HEK293T (cell line): ENCODE measurements around the gene SORD.

Source experiments
- CTCF ChIA-PET: fragments of 350-600 bp; formaldehyde crosslinking; extraction: SDS; loops from one replicate; lab custom pipeline; 2021; ENCODE audit warnings: antibody characterized with exemption, inconsistent platforms; lab: Yijun Ruan, JAX
- POLR2A ChIA-PET: fragments of 350-600 bp; formaldehyde crosslinking; extraction: SDS; loops from one replicate; lab custom pipeline; 2020; ENCODE audit warnings: antibody characterized with exemption, inconsistent platforms; lab: Yijun Ruan, JAX
- DNase-seq: peaks from one replicate; pipeline ENCODE4 v3.0.0; 2012; ENCODE audit warnings: mixed read lengths; ENCODE audit errors: extremely low spot score
- ARNT ChIP-seq: fragments of 450-650 bp; IDR thresholded peaks from 2 replicates; pipeline ENCODE4 v1.6.1; 2017; ENCODE audit warnings: mild to moderate bottlenecking
- BHLHE40 ChIP-seq: fragments of 450-650 bp; IDR thresholded peaks from 2 replicates; pipeline ENCODE4 v1.6.1; 2016; ENCODE audit warnings: mild to moderate bottlenecking, moderate library complexity, borderline replicate concordance
- CTBP1 ChIP-seq: fragments of 450-650 bp; IDR thresholded peaks from 2 replicates; pipeline ENCODE4 v1.6.1; 2016; ENCODE audit warnings: borderline replicate concordance
- ELF4 ChIP-seq: fragments of 450-650 bp; IDR thresholded peaks from 2 replicates; pipeline ENCODE4 v1.6.1; 2017; ENCODE audit warnings: antibody characterized with exemption
- FOXA1 ChIP-seq: fragments of 450-650 bp; IDR thresholded peaks from 2 replicates; pipeline ENCODE4 v1.6.1; 2016; ENCODE audit warnings: mild to moderate bottlenecking
- FOXK2 ChIP-seq: fragments of 450-650 bp; IDR thresholded peaks from 2 replicates; pipeline ENCODE4 v1.6.1; 2016; ENCODE audit warnings: mild to moderate bottlenecking
- FOXM1 ChIP-seq: fragments of 450-650 bp; IDR thresholded peaks from 2 replicates; pipeline ENCODE4 v1.6.1; 2017; ENCODE audit warnings: mild to moderate bottlenecking, borderline replicate concordance
- HDGF ChIP-seq: fragments of 450-650 bp; IDR thresholded peaks from 2 replicates; pipeline ENCODE4 v1.6.1; 2017; ENCODE audit warnings: antibody characterized with exemption, borderline replicate concordance
- L3MBTL2 ChIP-seq: fragments of 450-650 bp; conservative IDR thresholded peaks from 2 replicates; pipeline ENCODE4 v1.6.1; 2016; ENCODE audit warnings: mild to moderate bottlenecking
- LEF1 ChIP-seq: fragments of 450-650 bp; IDR thresholded peaks from 2 replicates; pipeline ENCODE4 v1.6.1; 2017; ENCODE audit warnings: mild to moderate bottlenecking, borderline replicate concordance
- NFRKB ChIP-seq: fragments of 450-650 bp; IDR thresholded peaks from 2 replicates; pipeline ENCODE4 v1.6.1; 2016; ENCODE audit warnings: mild to moderate bottlenecking, moderate library complexity
- SP1 ChIP-seq: fragments of 450-650 bp; IDR thresholded peaks from 2 replicates; pipeline ENCODE4 v1.6.1; 2017
- SUZ12 ChIP-seq: fragments of 450-650 bp; IDR thresholded peaks from 2 replicates; pipeline ENCODE4 v1.6.1; 2016; ENCODE audit warnings: mild to moderate bottlenecking
- TARDBP ChIP-seq: fragments of 450-650 bp; IDR thresholded peaks from 2 replicates; pipeline ENCODE4 v1.6.1; 2016
- ZNF384 ChIP-seq: fragments of 450-650 bp; IDR thresholded peaks from 2 replicates; pipeline ENCODE4 v1.6.1; 2016
- TF ChIP-seq, protein P1 (sequence below): fragments of 450-650 bp; IDR thresholded peaks from 2 replicates; pipeline ENCODE4 v1.6.1; 2016

SORD gene

DNA sequence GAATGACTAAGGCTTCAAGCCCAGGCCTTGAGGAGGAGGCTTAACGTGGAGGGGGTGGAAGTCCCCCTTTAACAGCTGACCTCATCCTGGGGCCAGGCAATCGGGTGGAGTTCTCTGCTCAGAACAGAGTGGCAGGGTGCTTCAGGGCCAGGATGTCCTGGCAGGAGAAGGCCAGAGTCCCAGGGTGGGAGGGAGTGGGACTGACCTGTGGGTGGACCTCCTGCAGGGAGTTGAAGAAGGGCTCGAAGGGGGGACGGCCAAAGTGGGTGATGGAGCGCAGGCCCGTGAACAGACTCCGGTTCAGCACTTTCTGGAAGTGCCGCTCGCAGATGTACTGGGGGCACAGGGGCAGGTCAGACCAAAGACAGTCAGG, 71.3 kb downstream of the SORD start:
- TF ChIP-seq SUZ12 (no peak), HDGF (no peak), FOXM1 (no peak), L3MBTL2 (no peak), FOXK2 (no peak), NFRKB (no peak), LEF1 (no peak), BHLHE40 (no peak)
- TF ChIP-seq, protein P1, sequence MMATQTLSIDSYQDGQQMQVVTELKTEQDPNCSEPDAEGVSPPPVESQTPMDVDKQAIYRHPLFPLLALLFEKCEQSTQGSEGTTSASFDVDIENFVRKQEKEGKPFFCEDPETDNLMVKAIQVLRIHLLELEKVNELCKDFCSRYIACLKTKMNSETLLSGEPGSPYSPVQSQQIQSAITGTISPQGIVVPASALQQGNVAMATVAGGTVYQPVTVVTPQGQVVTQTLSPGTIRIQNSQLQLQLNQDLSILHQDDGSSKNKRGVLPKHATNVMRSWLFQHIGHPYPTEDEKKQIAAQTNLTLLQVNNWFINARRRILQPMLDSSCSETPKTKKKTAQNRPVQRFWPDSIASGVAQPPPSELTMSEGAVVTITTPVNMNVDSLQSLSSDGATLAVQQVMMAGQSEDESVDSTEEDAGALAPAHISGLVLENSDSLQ: no peak
- ChIA-PET POLR2A (no interaction called here), CTCF (no interaction called here)
- no peak for DNase-seq

DNA sequence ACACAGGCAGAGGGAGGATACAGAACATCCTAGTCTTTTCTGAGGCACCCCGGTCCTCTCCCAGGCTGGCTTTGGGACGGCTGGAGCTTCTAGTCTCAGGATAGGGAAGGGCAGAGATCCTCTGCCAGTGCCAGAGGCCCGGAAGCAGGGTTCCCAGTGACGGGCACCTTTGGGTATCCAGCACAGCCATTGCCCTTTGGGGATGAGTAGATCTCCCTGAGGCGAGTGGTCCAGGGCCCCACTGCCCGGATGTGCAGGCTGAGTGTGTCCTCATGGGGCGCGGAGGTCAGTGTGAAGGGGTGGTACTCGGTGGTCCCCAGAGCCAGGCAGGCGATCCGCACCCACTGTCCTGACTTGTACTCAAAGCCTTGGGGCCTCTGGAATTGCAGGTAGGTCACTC, 72.7 kb downstream of the SORD start:
- no peak for DNase-seq
- POLR2A ChIA-PET: no interaction called here
- TF ChIP-seq SUZ12: no peak
- no peak for TF ChIP-seq SP1
- TF ChIP-seq L3MBTL2: no peak
- TF ChIP-seq TARDBP: no peak
- no peak for TF ChIP-seq HDGF
- no peak for TF ChIP-seq CTBP1
- TF ChIP-seq ZNF384: no peak
- no peak for TF ChIP-seq FOXA1
- CTCF ChIA-PET: no interaction called here

DNA sequence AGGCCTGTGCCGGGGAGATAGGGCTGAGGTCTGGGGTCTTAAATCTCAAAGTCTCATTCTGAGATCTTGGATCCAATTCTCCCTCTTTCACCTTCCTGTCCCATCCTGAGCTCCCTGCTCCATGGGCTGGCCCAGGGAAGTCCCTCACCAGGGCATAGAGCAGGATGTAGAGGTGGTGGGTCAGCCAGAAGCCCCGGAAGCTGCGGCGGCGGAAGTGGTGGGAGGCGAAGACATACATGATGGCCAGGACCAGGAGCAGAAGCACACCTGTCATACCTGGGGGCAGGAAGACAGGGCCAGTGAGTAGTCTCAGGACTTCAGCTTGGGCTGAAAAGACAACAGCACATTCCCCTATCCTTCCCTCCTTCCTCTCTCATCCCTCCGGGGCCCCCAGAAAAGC, 74.5 kb downstream of the SORD start:
- TF ChIP-seq, protein P1: no peak
- no peak for TF ChIP-seq TARDBP
- TF ChIP-seq L3MBTL2: no peak
- no peak for TF ChIP-seq HDGF
- TF ChIP-seq FOXA1: no peak
- TF ChIP-seq ZNF384: no peak
- no peak for TF ChIP-seq ELF4
- no peak for DNase-seq
- ChIA-PET POLR2A (no interaction called here), CTCF (no interaction called here)

DNA sequence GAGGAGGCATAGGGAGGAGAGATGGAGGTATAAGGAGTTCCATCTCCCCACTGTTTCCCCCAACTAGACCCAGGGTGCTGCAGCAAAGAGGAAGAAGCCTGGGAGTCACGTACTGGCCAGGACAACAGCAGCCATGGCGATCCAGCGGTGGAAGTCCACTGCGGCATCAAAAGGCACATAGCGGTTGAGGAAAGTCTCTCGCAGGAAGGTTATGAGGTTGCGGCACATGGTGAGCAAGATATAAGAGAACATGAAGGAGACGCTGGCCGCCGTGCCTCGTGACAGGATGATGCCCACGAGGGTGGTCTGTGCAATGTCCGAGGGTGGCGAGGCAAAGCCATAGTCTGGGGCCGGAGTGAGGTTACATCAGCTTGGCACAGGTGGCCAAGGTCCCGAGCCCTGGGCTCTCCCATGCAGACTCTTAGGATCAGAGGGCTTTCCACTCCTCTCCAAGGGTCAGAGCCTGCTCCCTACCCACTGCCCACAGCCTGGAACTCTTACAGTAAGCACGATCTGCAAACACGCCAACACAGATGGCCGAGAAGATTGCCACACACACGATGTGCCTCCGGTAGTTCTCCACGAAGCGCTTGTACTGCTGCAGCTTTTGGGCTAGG, 76.7 kb downstream of the SORD start:
- DNase-seq: no peak

DNA sequence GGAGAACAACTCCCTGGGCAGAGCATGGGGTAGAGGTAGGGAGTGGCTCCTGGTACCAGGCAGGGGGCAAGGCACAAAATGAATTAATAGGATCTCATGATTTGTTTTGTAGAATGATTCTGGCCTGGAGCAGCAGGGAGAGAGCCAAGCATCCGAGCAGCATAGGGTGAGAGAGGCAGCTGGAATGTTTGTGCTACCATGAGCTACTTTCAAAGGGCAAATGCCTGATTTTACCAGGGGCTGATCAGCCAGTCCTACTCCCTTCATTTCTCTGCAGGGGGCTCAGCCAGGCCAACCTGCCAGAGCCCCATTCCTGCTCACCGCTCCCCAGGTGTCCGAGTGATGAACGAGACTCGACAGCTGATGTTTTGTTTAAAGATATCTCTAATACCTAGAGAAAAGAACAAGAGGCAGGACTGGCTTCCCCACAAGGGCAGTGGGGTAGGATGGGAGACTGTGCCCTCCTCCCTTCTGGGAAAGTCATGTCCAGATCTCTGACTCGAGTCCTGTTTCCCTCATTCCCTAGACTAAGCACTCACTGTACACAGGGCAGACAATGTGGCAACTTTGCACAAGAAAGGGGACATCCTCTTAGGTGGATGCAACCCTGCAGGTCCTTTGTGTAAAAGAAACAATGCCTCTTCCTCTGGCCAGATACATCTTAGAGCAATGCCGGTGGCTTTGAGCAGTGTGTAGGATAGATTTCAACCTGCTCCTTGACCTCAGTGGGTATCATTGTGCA, 78.1 kb downstream of the SORD start:
- ChIA-PET POLR2A (no interaction called here), CTCF (interaction anchor here (0.8 kb wide), 1 partner anchor 330 kb away, joined by 3 read pairs; no protein-coding TSS in a partner anchor)
- DNase-seq: no peak
- TF ChIP-seq FOXM1 (no peak), SUZ12 (no peak), NFRKB (no peak), ZNF384 (no peak), ARNT (no peak), SP1 (no peak)

More for the DNA sequence above, 76.7 kb downstream of the SORD start:
- TF ChIP-seq SUZ12 (no peak), HDGF (no peak), NFRKB (no peak), FOXK2 (no peak), TARDBP (no peak), LEF1 (no peak), ARNT (no peak), SP1 (no peak), L3MBTL2 (no peak), FOXA1 (no peak), BHLHE40 (no peak), CTBP1 (no peak), ZNF384 (no peak), ELF4 (no peak), FOXM1 (no peak)
- TF ChIP-seq, protein P1: no peak
- CTCF ChIA-PET: no interaction called here
- POLR2A ChIA-PET: no interaction called here

DNA sequence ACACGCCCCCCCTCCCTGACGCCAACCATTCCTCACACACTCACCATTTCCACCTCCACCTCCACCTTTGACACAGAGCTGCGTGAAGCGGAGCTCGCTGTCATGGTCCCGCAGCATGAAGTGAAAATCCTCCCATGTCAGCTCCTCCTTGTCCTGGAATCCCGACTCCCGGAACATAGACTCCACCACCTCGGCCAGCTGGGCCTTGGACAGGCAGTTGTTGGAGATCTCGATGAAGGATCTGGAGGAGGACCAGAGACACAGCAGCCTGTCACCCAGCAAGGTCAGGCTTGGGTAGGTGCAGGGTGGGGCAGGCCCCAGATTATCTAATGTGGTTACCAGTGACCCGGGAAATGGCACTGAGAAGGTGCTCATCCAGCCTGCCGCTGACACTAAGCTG, 78.8 kb downstream of the SORD start:
- DNase-seq: no peak
- CTCF ChIA-PET: interaction anchor here (0.6 to 1.9 kb wide), 3 partner anchors 16 to 66 kb away, joined by 3 to 8 read pairs (median 3); no protein-coding TSS in a partner anchor
- POLR2A ChIA-PET: no interaction called here
- TF ChIP-seq FOXK2 (no peak), NFRKB (no peak), FOXA1 (no peak), SUZ12 (no peak), LEF1 (no peak), TARDBP (no peak), SP1 (no peak), HDGF (no peak), L3MBTL2 (no peak), ELF4 (no peak), ARNT (no peak), ZNF384 (no peak), BHLHE40 (no peak), CTBP1 (no peak), FOXM1 (no peak)
- TF ChIP-seq, protein P1: no peak
